Measurements from ENCODE around the gene MBTD1. TPM values are rescaled to one million over a fixed set of nuclear protein-coding genes. Genes with fewer than 3 reads are reported as not detected.

Gene MBTD1
- total and polyA plus RNA-seq, 2 experiments from 2014 or later = 19.1 to 63.9 TPM

DNA sequence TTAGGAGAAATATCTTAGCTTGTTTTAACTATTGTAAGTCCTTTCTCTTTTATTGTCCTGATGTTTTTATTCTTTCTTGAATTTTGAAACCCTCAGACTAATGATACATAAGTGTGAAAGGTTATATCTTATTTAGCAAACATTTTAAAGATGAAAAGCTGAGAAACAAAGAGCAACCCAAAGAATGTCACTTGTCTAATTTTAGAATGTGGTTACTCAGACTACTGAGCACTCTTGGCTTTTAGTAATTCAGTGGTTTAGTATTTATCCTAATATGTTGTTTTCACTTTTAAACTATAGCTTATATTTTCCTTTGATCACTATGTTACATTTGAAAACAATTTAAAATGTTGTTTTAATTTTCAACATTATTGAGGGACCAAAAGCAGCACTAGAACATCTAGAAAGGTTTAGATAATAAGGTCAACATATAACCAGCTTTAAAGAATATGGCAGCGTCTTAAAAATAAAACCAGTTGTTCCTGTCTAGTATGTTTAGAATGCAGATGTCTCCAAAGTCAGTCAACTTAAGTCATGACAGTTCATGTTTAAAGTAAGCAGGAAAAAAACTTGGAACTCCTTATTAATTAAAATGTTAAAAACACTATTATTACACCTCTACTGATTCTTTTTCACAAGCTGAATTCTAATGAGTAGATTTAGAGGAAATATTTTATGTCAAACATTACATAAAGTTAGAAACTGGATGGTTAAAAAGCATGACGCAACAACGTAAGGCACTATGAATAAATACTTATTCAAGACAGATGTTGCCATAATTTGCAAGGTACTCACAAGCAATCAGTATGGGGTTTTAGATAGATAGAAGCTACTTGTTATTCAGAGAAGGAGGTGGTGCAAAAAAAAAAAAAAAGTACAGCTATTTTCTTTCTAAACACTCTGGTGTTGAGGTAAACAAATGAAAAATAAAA lies 2.4 kb downstream of the MBTD1 start (continued):
- no peak for TF ChIP-seq ZNF114 (CRISPR knock-in tag; IDR thresholded peaks at IDR 0.05)
- TF ChIP-seq POLR2AphosphoS5 (IDR thresholded peaks at IDR 0.05; ENCODE audit: low read depth) = no peak
- TF ChIP-seq CTCF (conservative IDR thresholded peaks at IDR 0.05; ENCODE audit: low read depth in 2 of 2) = no peak
- TF ChIP-seq, protein P1, sequence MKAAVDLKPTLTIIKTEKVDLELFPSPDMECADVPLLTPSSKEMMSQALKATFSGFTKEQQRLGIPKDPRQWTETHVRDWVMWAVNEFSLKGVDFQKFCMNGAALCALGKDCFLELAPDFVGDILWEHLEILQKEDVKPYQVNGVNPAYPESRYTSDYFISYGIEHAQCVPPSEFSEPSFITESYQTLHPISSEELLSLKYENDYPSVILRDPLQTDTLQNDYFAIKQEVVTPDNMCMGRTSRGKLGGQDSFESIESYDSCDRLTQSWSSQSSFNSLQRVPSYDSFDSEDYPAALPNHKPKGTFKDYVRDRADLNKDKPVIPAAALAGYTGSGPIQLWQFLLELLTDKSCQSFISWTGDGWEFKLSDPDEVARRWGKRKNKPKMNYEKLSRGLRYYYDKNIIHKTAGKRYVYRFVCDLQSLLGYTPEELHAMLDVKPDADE (IDR thresholded peaks at IDR 0.05) = no peak
- TF ChIP-seq STAT1 (IDR thresholded peaks at IDR 0.05; ENCODE audit: unreplicated experiment) = no peak
- no peak for TF ChIP-seq NANOG (IDR thresholded peaks at IDR 0.05; ENCODE audit: borderline replicate concordance)
- TF ChIP-seq REST (IDR thresholded peaks at IDR 0.05; ENCODE audit: unreplicated experiment) = no peak

DNA sequence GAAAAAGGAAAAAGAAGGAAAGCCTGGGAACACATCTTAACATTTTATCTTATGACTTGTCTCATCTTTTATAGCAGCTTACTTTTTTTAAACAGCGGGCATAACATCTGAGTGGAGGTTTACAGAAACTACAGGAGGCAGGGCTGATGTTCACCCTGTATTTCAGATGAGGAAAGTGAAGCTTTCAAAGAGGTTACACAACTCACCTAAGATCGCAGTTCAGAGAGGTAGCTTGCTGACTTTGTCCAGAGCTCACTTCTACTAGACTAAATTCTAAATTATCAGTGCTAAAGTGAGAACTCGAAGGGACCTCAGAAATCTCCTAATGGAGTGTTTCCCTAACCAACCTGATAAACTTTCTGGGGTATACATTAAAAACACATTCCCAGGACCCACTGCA lies 3.7 kb downstream of the MBTD1 start:
- H3K27ac Mint-ChIP-seq = no peak overlapping the region
- no peak overlapping the region for H3K27ac ChIP-seq (ENCODE audit: low read depth)
- peaks cover 17% of the 10 kb centered on the region for H3K36me3 ChIP-seq (ENCODE audit: insufficient read depth)
- DNase-seq (ENCODE audit: low spot score) = no peak
- H3K4me3 Mint-ChIP-seq = no peak overlapping the region
- no peaks in the 10 kb centered on the region for H3F3A ChIP-seq (replicated peaks; ENCODE audit: low read depth)
- H3K4me1 ChIP-seq (ENCODE audit: insufficient read depth) = peaks cover 13% of the 10 kb centered on the region
- peaks cover 43% of the 10 kb centered on the region for H4K20me1 ChIP-seq (replicated peaks; ENCODE audit: insufficient read depth)
- ATAC-seq = no peak
- H3K36me3 Mint-ChIP-seq (ENCODE audit: low read depth) = peaks cover 79% of the 10 kb centered on the region
- peaks cover 3% of the 10 kb centered on the region for H3K27me3 Mint-ChIP-seq (ENCODE audit: insufficient read depth, low read depth, poor library complexity)
- H3K4me3 ChIP-seq = no peak overlapping the region
- peaks cover 21% of the 10 kb centered on the region; the same call in 2 of the 3 replicates for H3K4me1 Mint-ChIP-seq
- no peaks in the 10 kb centered on the region for H3K27me3 ChIP-seq (ENCODE audit: insufficient read depth)
- no peaks in the 10 kb centered on the region for H3K9me3 Mint-ChIP-seq
- H2AFZ ChIP-seq = no peak overlapping the region
- peaks cover 88% of the 10 kb centered on the region for H3K79me2 ChIP-seq (replicated peaks; ENCODE audit: insufficient read depth)
- H3K4me2 ChIP-seq = no peak overlapping the region
- H3K9me2 ChIP-seq (ENCODE audit: insufficient read depth) = no peaks in the 10 kb centered on the region
- TF ChIP-seq CTCF (conservative IDR thresholded peaks at IDR 0.05; ENCODE audit: low read depth in 2 of 2) (no peak), POLR2AphosphoS5 (IDR thresholded peaks at IDR 0.05; ENCODE audit: low read depth) (no peak), CREB1 (CRISPR knock-in tag; IDR thresholded peaks at IDR 0.05; ENCODE audit: low read depth) (no peak)
